Peyer's patch (tissue), 4 donors: Measurements from ENCODE around the gene PLXNB2.

ENCODE experiments used
- CTCF ChIP-seq, 6 experiments: fragments of 450-650 bp in 4 of 6; fragments of 200-600 bp in 2 of 6; sonication (generic) in 1 of 6; IDR thresholded peaks; one replicate each; pipeline ENCODE4 v1.5.1; 2017 to 2019; ENCODE audit warnings: antibody characterized with exemption in 6 of 6, mild to moderate bottlenecking in 3 of 6, moderate library complexity in 1 of 6
- POLR2A ChIP-seq, 2 donors: fragments of 450-650 bp; IDR thresholded peaks; one replicate each; pipeline ENCODE4 v1.5.1; 2017; ENCODE audit warnings: antibody characterized with exemption in 2 of 2, mild to moderate bottlenecking in 2 of 2, moderate library complexity in 2 of 2

GRCh38 chr22:50233223-50233622 lies 74.2 kb downstream of the PLXNB2 start:
- TF ChIP-seq CTCF (IDR thresholded peaks at IDR 0.05) (no peak), POLR2A (IDR thresholded peaks at IDR 0.05) (no peak)
